GM10266 (cell line): ENCODE results near the gene HUS1.
"Not testable (repeated sequence)": the region's sequence is repeated elsewhere in the genome, so short reads cannot be mapped to it uniquely, and the experiment has no call there.

Experiments
- DNase-seq: peaks from one replicate; pipeline ENCODE4 v3.0.0; 2012; ENCODE audit errors: extremely low spot score
- CTCF ChIP-seq: IDR thresholded peaks from 2 replicates; pipeline ENCODE4 v1.5.1; 2012; ENCODE audit warnings: mild to moderate bottlenecking, low read depth; ENCODE audit not compliant: control insufficient read depth, insufficient read depth; ENCODE audit errors: missing control alignments

Gene HUS1

GRCh38 chr7:48009954-48010353, 30.5 kb upstream of the HUS1 start:
- no peak for TF ChIP-seq CTCF
- no peak for DNase-seq

- DNase-seq, result no peak
- TF ChIP-seq CTCF, result no peak
These were observed 29.8 kb upstream of the HUS1 start for GRCh38 chr7:48009257-48009656.

GRCh38 chr7:48006866-48007265, 27.5 kb upstream of the HUS1 start:
- TF ChIP-seq CTCF, result no peak
- no peak for DNase-seq

GRCh38 chr7:48004638-48005037, 25.2 kb upstream of the HUS1 start:
- no peak for DNase-seq
- no peak for TF ChIP-seq CTCF

GRCh38 chr7:48004032-48004431, 24.6 kb upstream of the HUS1 start:
- no peak for DNase-seq
- no peak for TF ChIP-seq CTCF

GRCh38 chr7:48000164-48000563, 20.7 kb upstream of the HUS1 start:
- DNase-seq, result not testable (repeated sequence)

GRCh38 chr7:47999413-47999812, 20.0 kb upstream of the HUS1 start:
- no peak for TF ChIP-seq CTCF
- DNase-seq, result no peak

- no peak for DNase-seq
- TF ChIP-seq CTCF, result no peak
These were observed 13.0 kb upstream of the HUS1 start for GRCh38 chr7:47992446-47992845.
